GM12874 (cell line): ENCODE data around the gene S100A8.

Experiments used
- CTCF ChIP-seq: IDR thresholded peaks from 2 replicates; pipeline ENCODE4 v1.5.1; 2011; ENCODE audit warnings: low read depth, mild to moderate bottlenecking, control low read depth, low read length, moderate library complexity; ENCODE audit not compliant: insufficient read depth

Gene S100A8

GRCh38 chr1:153367090-153367489 lies 23.8 kb downstream of the S100A8 start:
- no peak for TF ChIP-seq CTCF

- no peak for TF ChIP-seq CTCF
Measured at GRCh38 chr1:153366261-153366660, 24.6 kb downstream of the S100A8 start.

GRCh38 chr1:153365696-153366095 lies 25.2 kb downstream of the S100A8 start:
- no peak for TF ChIP-seq CTCF

GRCh38 chr1:153364766-153365666 lies 25.9 kb downstream of the S100A8 start:
- no peak for TF ChIP-seq CTCF

GRCh38 chr1:153364156-153364555 lies 26.7 kb downstream of the S100A8 start:
- TF ChIP-seq CTCF = no peak

- no peak for TF ChIP-seq CTCF
Measured at GRCh38 chr1:153363641-153364040, 27.2 kb downstream of the S100A8 start.

- no peak for TF ChIP-seq CTCF
Measured at GRCh38 chr1:153362187-153362775, 28.6 kb downstream of the S100A8 start.
